GM12878 (cell line): ENCODE measurements around the gene PKN2. TPM values are rescaled to one million over a fixed set of nuclear protein-coding genes. Genes with fewer than 3 reads are reported as not detected.

Experiments
- ATAC-seq: fragments of 200-7000 bp; cut with Tn5 transposase; 3 replicates; pipeline ENCODE4 v1.9.1; 2020; ENCODE audit warnings: mild to moderate bottlenecking, moderate library complexity
- BruUV-seq: library from RNA; stranded (reverse); fragments of 400-500 nt; replicated peaks from 2 replicates; lab custom pipeline; 2021; lab: Mats Ljungman, UMichigan
- CTCF ChIA-PET: fragments of 300-600 bp; sonication (Branson Sonifier 250); formaldehyde crosslinking; extraction: SDS; loops from one replicate; lab custom pipeline; 2021; ENCODE audit warnings: inconsistent platforms; lab: Yijun Ruan, JAX
- POLR2A ChIA-PET: fragments of 350-600 bp; formaldehyde crosslinking; extraction: SDS; loops from one replicate; lab custom pipeline; 2021; ENCODE audit warnings: inconsistent platforms; lab: Charles Lee
- RAD21 ChIA-PET: fragments of 300-600 bp; sonication (Branson Sonifier 250); formaldehyde crosslinking; loops from one replicate; lab custom pipeline; 2023; ENCODE audit warnings: antibody characterized with exemption; ENCODE audit not compliant: unreplicated experiment; lab: Charles Lee
- SMC1A ChIA-PET: fragments of 300-600 bp; sonication (Branson Sonifier 250); formaldehyde crosslinking; loops from one replicate; lab custom pipeline; 2023; ENCODE audit not compliant: unreplicated experiment, uncharacterized antibody; lab: Charles Lee
- DNase-seq: peaks from one replicate; pipeline ENCODE4 v3.0.0-alpha.2; 2011; ENCODE audit warnings: low read depth, low spot score
- FAIRE-seq: peaks from 3 replicates; lab custom pipeline; 2011; peaks lifted over from hg19 to GRCh38; lab: Jason Lieb, UNC
- H2AFZ ChIP-seq: 2 replicates; pipeline ENCODE4 v1.6.0; 2011; ENCODE audit warnings: low read depth, low read length, control low read depth; ENCODE audit not compliant: control insufficient read depth
- H3K27ac ChIP-seq: 2 replicates; pipeline ENCODE4 v1.5.1; 2011; ENCODE audit warnings: control low read depth; ENCODE audit not compliant: control insufficient read depth, insufficient read depth
- H3K27me3 ChIP-seq, 2 experiments: replicated peaks in 1 of 2; 2 replicates each; pipeline versions ENCODE4 v1.6.0 to v1.6.1; 2011; ENCODE audit warnings: low read length in 1 of 2; ENCODE audit not compliant: control insufficient read depth in 2 of 2, insufficient read depth in 2 of 2
- H3K36me3 ChIP-seq, 2 experiments: 2 replicates each; pipeline ENCODE4 v1.5.1; 2011; ENCODE audit warnings: low read length in 1 of 2; ENCODE audit not compliant: control insufficient read depth in 2 of 2, insufficient read depth in 2 of 2
- H3K4me1 ChIP-seq: 2 replicates; pipeline ENCODE4 v1.6.1; 2011; ENCODE audit warnings: mild to moderate bottlenecking, low read length, moderate library complexity, mixed read lengths; ENCODE audit not compliant: control insufficient read depth, insufficient read depth
- H3K4me2 ChIP-seq: 2 replicates; pipeline ENCODE4 v1.6.0; 2011; ENCODE audit warnings: control low read depth; ENCODE audit not compliant: control insufficient read depth, insufficient read depth
- H3K4me3 ChIP-seq: fragments of 200-600 bp; sonication (generic); 2 replicates; pipeline ENCODE4 v1.5.1; 2016
- H3K79me2 ChIP-seq: 2 replicates; pipeline ENCODE4 v1.6.0; 2011; ENCODE audit warnings: low read length; ENCODE audit not compliant: control insufficient read depth, insufficient read depth
- H3K9ac ChIP-seq: 2 replicates; pipeline ENCODE4 v1.8.0; 2011; ENCODE audit warnings: low read length, control low read depth, mixed read lengths; ENCODE audit not compliant: control insufficient read depth, insufficient read depth
- H3K9me3 ChIP-seq: replicated peaks from 3 replicates; pipeline ENCODE4 v1.5.1; 2011; ENCODE audit warnings: mild to moderate bottlenecking, low read length; ENCODE audit not compliant: control insufficient read depth, insufficient read depth
- H4K20me1 ChIP-seq: 2 replicates; pipeline ENCODE4 v1.6.0; 2011; ENCODE audit not compliant: control insufficient read depth, insufficient read depth
- ATF7 ChIP-seq: fragments of 450-650 bp; IDR thresholded peaks from 2 replicates; pipeline ENCODE4 v1.6.1; 2016; ENCODE audit warnings: low read depth, mild to moderate bottlenecking
- CBX3 ChIP-seq: fragments of 200-600 bp; sonication (generic); IDR thresholded peaks from 2 replicates; pipeline ENCODE4 v1.6.1; 2016; ENCODE audit warnings: low read depth, borderline replicate concordance
- CBX5 ChIP-seq: sonication (generic); IDR thresholded peaks from 2 replicates; pipeline ENCODE4 v1.6.1; 2016; ENCODE audit warnings: low read depth, moderate library complexity, mild to moderate bottlenecking, inconsistent platforms
- CHD1 ChIP-seq: IDR thresholded peaks from 2 replicates; pipeline ENCODE4 v1.6.1; 2012; ENCODE audit warnings: low read depth, low read length, improper control_type of control experiment
- ELK1 ChIP-seq: IDR thresholded peaks from 2 replicates; pipeline ENCODE4 v1.6.1; 2012; ENCODE audit warnings: low read depth, low read length, improper control_type of control experiment
- EP300 ChIP-seq, 2 experiments: fragments of 150-350 bp in 1 of 2; IDR thresholded peaks; 2 replicates each; pipeline ENCODE4 v1.6.1; 2011 to 2012; ENCODE audit warnings: low read depth in 2 of 2, low read length in 2 of 2, borderline replicate concordance in 1 of 2, improper control_type of control experiment in 1 of 2, inconsistent platforms in 1 of 2; ENCODE audit not compliant: control insufficient read depth in 1 of 2
- ETV6 ChIP-seq, 2 experiments: fragments of 450-650 bp in 1 of 2; IDR thresholded peaks in 1 of 2; conservative IDR thresholded peaks in 1 of 2; 2 replicates each; pipeline ENCODE4 v1.6.1; 2014; ENCODE audit warnings: antibody characterized with exemption in 1 of 2, borderline replicate concordance in 1 of 2, low read depth in 1 of 2, mild to moderate bottlenecking in 1 of 2, moderate library complexity in 1 of 2
- IKZF1 ChIP-seq: fragments of 450-650 bp; conservative IDR thresholded peaks from 2 replicates; pipeline ENCODE4 v1.6.1; 2017; ENCODE audit warnings: antibody characterized with exemption, mild to moderate bottlenecking
- KLF5 ChIP-seq: fragments of 450-650 bp; IDR thresholded peaks from 2 replicates; pipeline ENCODE4 v1.6.1; 2014; ENCODE audit warnings: mild to moderate bottlenecking; ENCODE audit not compliant: partially characterized antibody
- PAX5 ChIP-seq: IDR thresholded peaks from 2 replicates; pipeline ENCODE4 v1.6.1; 2011; ENCODE audit warnings: low read depth, low read length, borderline replicate concordance
- RAD21 ChIP-seq: IDR thresholded peaks from 2 replicates; pipeline ENCODE4 v1.6.1; 2011; ENCODE audit warnings: mild to moderate bottlenecking, low read depth, low read length, moderate library complexity; ENCODE audit not compliant: insufficient read depth
- RB1 ChIP-seq: fragments of 450-650 bp; formaldehyde crosslinking; IDR thresholded peaks from 2 replicates; pipeline ENCODE4 v1.6.1; 2017; ENCODE audit warnings: mild to moderate bottlenecking, borderline replicate concordance
- RCOR1 ChIP-seq: conservative IDR thresholded peaks from 2 replicates; pipeline ENCODE4 v1.6.1; 2012; ENCODE audit warnings: low read depth, low read length, improper control_type of control experiment
- RELA ChIP-seq: fragments of 450-650 bp; IDR thresholded peaks from 2 replicates; pipeline ENCODE4 v1.8.0; 2014; ENCODE audit warnings: borderline replicate concordance; ENCODE audit not compliant: partially characterized antibody
- STAT3 ChIP-seq: IDR thresholded peaks from 2 replicates; pipeline ENCODE4 v1.6.1; 2011; ENCODE audit warnings: low read depth, low read length, improper control_type of control experiment
- TCF12 ChIP-seq: IDR thresholded peaks from 2 replicates; pipeline ENCODE4 v1.6.1; 2011; ENCODE audit warnings: low read depth, mild to moderate bottlenecking, low read length
- ZBTB40 ChIP-seq: fragments of 450-650 bp; IDR thresholded peaks from 2 replicates; pipeline ENCODE4 v1.6.1; 2016; ENCODE audit warnings: mild to moderate bottlenecking, moderate library complexity, borderline replicate concordance
- in situ Hi-C: fragments of 300-500 bp; cut with MboI; formaldehyde crosslinking; loops from 9 replicates; pipeline ENCODE4 v1.14.3; 2018; ENCODE audit warnings: mixed read lengths
- intact Hi-C: fragments of 100-400 bp; cut with micrococcal nuclease; formaldehyde crosslinking; loops from one replicate; pipeline ENCODE4 v1.14.2; 2022; ENCODE audit not compliant: unreplicated experiment
- polyA plus RNA-seq, 11 experiments: library from polyadenylated mRNA; depleted of rRNA in 4 of 11; unstranded in 6 of 11; stranded (reverse) in 5 of 11; fragments of >200 nt; fragmentation: Nextera tagmentation in 4 of 11; fragmentation: Illumina TruSeq in 1 of 11; extraction: Ambion mirVana in 4 of 11; extraction: Trizol in 1 of 11; gene quantifications; 1 replicate in 1 of 11; 2 replicates in 10 of 11; pipeline versions ENCODE4 v1.2.1 to v1.2.3, GENCODE V29; 2011 to 2016; ENCODE audit warnings: inconsistent platforms in 2 of 11, missing spikeins in 2 of 11, low read depth in 1 of 11
- total RNA-seq, 4 experiments: library from RNA; depleted of rRNA in 3 of 4; stranded (reverse); fragments of >200 nt in 3 of 4; fragmentation: Illumina TruSeq in 1 of 4; extraction: Trizol in 1 of 4; gene quantifications; 2 replicates each; pipeline versions ENCODE4 v1.2.1 to v1.2.3, GENCODE V29; 2013 to 2021

PKN2 gene
- total and polyA plus RNA-seq, 10 of the 15 experiments (the other 5 are each of a cell fraction or from before 2014, with no cell fraction given), result 2.6 to 18.3 (median 12.9) TPM

DNA sequence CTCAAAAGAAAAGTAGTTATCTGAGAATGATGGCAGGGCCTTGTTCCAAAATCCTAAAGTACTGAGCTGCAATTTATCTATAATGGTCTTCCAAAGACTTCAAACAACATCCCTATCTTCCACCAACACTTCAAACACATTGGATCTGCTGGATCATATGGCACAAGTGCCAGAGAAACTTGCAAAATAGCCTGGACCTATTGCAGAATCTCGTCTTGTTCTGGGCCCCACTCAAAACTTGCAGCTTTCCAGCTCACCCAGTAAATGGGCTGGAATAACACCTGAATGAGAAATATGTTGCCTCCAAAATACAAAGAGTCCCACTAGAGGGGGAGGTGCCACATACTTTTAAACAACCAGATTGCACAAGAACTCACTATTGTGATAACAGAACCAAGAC is 44.0 kb upstream of the PKN2 start (continued):
- TF ChIP-seq CBX5 (no peak), ETV6 (conservative IDR thresholded peaks at IDR 0.05 in 1 of 2, IDR thresholded peaks at IDR 0.05 in 1 of 2; ENCODE audit: borderline replicate concordance in 1 of 2, low read depth in 1 of 2) (no peak), STAT3 (no peak), ATF7 (no peak), ELK1 (no peak), EP300 (IDR thresholded peaks at IDR 0.05; ENCODE audit: borderline replicate concordance in 1 of 2, control insufficient read depth in 1 of 2, low read depth in 2 of 2, low read length in 2 of 2) (no peak)

- BruUV-seq, result no TSS peak
Measured at GRCh38 chr1:88645886-88646285, 38.2 kb upstream of the PKN2 start.

More at GRCh38 chr1:88645886-88646285, 38.2 kb upstream of the PKN2 start:
- Histone ChIP-seq H4K20me1 (no peaks in the 10 kb centered on the region), H2AFZ (no peak overlapping the region), H3K27me3 (no peaks in the 10 kb centered on the region), H3K36me3 (no peaks in the 10 kb centered on the region), H3K4me1 (no peaks in the 10 kb centered on the region), H3K4me2 (no peak overlapping the region), H3K27ac (no peak overlapping the region), H3K9ac (no peak overlapping the region), H3K4me3 (no peak overlapping the region), H3K79me2 (no peaks in the 10 kb centered on the region), H3K9me3 (no peaks in the 10 kb centered on the region)
- FAIRE-seq (no peak), ATAC-seq (no peak), DNase-seq (no peak)
- ChIA-PET CTCF (interaction anchor here (0.8 to 17.1 kb wide), 5 partner anchors 11 to 1057 kb away, joined by 3 to 293 read pairs (median 6); partner anchors contain the start of gene PKN2), RAD21 (interaction anchor here (1.0 to 2.2 kb wide), 2 partner anchors 10 to 231 kb away, joined by 3 to 14 read pairs; no protein-coding TSS in a partner anchor), POLR2A (no interaction called here), SMC1A (interaction anchor here (1.3 to 5.3 kb wide), 4 partner anchors 10 to 221 kb away, joined by 3 to 20 read pairs (median 4); no protein-coding TSS in a partner anchor)
- TF ChIP-seq IKZF1 (no peak), KLF5 (no peak), RB1 (no peak), RCOR1 (no peak), CBX3 (no peak), RELA (no peak), PAX5 (no peak), ZBTB40 (no peak), CHD1 (no peak), TCF12 (no peak), RAD21 (no peak)
- intact Hi-C loops (no loop called here), in situ Hi-C loops (no loop called here)
